Measurements from ENCODE around the gene RAPGEF3.

The RAPGEF3 gene

GRCh38 chr12:47741340-47741703 lies 17.4 kb downstream of the RAPGEF3 start:
- DNase-seq, result peak; percentile 69

- no peak for DNase-seq
Measured at GRCh38 chr12:47740606-47741339, 17.9 kb downstream of the RAPGEF3 start.

GRCh38 chr12:47739979-47740378 lies 18.7 kb downstream of the RAPGEF3 start:
- DNase-seq, result no peak

GRCh38 chr12:47739297-47739696 lies 19.4 kb downstream of the RAPGEF3 start:
- DNase-seq, result no peak

- no peak for DNase-seq
Measured at GRCh38 chr12:47737936-47738594, 20.6 kb downstream of the RAPGEF3 start.

GRCh38 chr12:47736877-47737676 lies 21.6 kb downstream of the RAPGEF3 start:
- DNase-seq, result no peak

- DNase-seq, result no peak
Measured at GRCh38 chr12:47736216-47736615, 22.5 kb downstream of the RAPGEF3 start.

- no peak for DNase-seq
Measured at GRCh38 chr12:47735649-47736048, 23.0 kb downstream of the RAPGEF3 start.

GRCh38 chr12:47734725-47735480 lies 23.8 kb downstream of the RAPGEF3 start:
- no peak for DNase-seq

- no peak for DNase-seq
Measured at GRCh38 chr12:47733142-47733541, 25.5 kb downstream of the RAPGEF3 start.

- DNase-seq, result no peak
Measured at GRCh38 chr12:47732504-47732903, 26.2 kb downstream of the RAPGEF3 start.

GRCh38 chr12:47731723-47732122 lies 27.0 kb downstream of the RAPGEF3 start:
- DNase-seq, result no peak

GRCh38 chr12:47730341-47730744 lies 28.3 kb downstream of the RAPGEF3 start:
- no peak for DNase-seq

GRCh38 chr12:47729233-47729632 lies 29.4 kb downstream of the RAPGEF3 start:
- DNase-seq, result no peak

- DNase-seq, result no peak
Measured at GRCh38 chr12:47725893-47726292, 32.8 kb downstream of the RAPGEF3 start.

- no peak for DNase-seq
Measured at GRCh38 chr12:47725091-47725772, 33.4 kb downstream of the RAPGEF3 start, which contains the start of gene ENDOU. Gene ENDOU (minus strand): TSS chr12:47725490. CDS start chr12:47725413, 77 bp downstream.

- no peak for DNase-seq
Measured at GRCh38 chr12:47722941-47723631, 35.6 kb downstream of the RAPGEF3 start.

- no peak for DNase-seq
Measured at GRCh38 chr12:47722136-47722834, 36.4 kb downstream of the RAPGEF3 start.

- DNase-seq, result peak; percentile 49
Measured at GRCh38 chr12:47721431-47721973, 37.2 kb downstream of the RAPGEF3 start.

GRCh38 chr12:47718531-47718930 lies 40.1 kb downstream of the RAPGEF3 start:
- peak; percentile 26 for DNase-seq
